ENCODE measurements around the gene IL36G. TPM values are rescaled to one million over a fixed set of nuclear protein-coding genes. Genes with fewer than 3 reads are reported as not detected.

Gene IL36G
- total RNA-seq, 1 donor from 2014 or later = not detected

DNA sequence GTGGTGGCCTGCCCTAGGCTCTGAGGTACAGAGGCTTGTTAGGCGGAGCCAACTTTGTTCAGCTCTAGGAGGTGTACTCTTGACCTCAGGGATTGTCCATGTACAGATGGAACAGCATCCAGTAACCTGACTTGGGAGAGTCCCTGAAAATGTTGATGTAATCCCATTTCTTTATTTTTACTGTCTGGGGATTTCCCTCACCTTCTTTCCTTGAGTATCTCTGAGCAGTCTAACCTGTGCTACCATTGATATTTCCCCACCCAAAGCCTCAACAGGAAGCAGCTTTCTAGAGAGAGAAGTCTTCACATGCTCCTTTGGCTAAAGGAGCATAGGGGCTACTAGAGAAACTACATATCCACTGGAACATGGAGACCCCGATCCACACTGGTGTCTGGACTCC is 37.8 kb downstream of the IL36G start:
- no peak for DNase-seq (ENCODE audit: low read depth in 2 of 2)

DNA sequence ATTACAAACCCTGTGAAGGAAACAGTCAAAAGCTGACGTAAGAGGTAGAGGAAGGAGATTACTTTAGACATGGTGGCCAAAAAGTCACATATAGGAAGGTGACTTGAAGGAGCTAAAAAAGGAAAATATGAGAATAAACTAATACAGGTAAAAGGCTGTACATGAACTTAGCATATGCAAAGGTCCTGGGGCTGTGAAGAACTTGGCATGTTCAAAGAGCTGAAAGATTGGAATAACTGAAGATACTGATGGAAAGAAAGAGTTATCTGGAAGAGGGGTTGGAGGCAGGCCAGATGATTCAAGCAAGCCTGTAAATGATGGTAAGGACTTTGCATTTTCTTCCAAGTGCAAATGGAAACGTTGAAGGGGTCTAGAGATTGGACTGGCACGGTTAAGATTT is 40.7 kb downstream of the IL36G start:
- DNase-seq (ENCODE audit: low read depth in 2 of 2) = no peak

DNA sequence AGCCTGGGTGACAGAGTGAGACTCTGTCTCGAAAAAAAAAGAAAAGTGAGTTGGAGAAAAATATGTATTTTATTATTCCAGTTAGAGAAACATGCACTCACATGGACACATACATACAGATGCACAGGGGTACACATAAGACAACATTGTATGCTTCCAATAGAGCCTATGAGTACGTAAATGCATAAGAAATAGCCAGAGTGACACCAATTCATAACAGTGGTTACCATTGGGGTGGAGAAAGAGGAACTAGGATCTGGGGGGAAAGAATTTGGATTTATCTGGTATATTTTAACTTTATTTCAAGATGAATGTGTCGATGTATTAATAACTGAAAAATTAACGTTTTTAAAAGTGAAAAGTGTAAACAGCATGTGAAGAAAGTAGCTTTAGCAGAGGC is 43.5 kb downstream of the IL36G start:
- DNase-seq (ENCODE audit: low read depth in 2 of 2) = no peak

DNA sequence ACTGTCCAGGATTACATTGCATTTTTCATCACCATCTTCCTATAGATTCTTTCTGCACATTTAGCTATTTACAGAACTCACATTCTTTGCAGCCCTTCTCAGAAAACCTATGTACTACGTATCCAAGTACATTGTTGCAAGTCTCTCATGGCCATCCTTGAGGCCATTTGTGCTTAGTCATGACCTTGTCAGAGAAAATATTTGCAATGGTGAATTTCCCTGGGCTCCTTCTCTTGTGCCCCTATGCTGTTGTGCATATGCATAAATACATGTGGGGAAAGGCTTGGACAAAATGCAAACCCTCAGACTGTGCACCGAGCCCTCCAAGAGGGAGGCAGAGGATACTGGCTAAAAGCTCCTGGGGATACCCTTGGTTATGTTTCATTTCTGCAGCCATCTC is 47.0 kb downstream of the IL36G start:
- no peak for DNase-seq (ENCODE audit: low read depth in 2 of 2)

DNA sequence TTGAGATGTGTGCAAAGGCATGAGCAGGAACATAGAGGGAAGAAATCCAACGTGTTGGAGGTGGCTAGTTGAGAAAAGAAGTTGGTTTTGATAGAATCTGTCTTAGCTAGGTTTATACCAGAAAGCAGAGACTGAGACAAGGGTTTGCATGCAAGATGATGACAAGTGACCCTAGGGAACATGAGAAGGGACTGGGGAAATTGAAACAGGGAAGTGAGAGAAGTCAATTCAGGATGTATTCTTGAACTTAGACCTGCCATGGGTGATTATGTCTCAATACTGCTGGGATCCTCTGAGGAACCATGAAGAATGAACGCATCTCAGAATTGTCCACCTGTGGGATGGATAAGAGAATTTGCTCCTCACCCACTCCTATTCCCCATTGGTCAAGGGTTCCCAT is 47.9 kb downstream of the IL36G start:
- DNase-seq (ENCODE audit: low read depth in 2 of 2) = no peak

DNA sequence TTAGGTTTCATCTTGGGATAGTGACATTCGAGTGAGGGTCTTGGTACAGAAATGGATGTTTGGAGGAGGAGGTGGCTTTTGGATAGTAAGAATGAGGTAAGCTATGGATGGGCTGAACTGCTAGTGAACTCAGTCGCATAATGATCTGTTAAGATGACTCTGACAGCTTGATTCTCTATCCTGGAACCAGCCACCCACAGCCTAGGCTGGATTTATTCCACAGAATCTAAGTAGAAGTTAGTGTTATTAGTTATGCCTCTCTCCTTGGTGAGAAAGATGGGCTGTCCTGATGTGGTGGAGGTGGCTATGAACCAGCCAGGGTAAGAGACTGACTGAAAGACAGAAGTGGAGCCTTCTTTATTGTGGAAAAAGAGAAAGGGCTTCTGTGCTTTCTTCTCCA is 49.9 kb downstream of the IL36G start:
- DNase-seq (ENCODE audit: low read depth in 2 of 2) = no peak

DNA sequence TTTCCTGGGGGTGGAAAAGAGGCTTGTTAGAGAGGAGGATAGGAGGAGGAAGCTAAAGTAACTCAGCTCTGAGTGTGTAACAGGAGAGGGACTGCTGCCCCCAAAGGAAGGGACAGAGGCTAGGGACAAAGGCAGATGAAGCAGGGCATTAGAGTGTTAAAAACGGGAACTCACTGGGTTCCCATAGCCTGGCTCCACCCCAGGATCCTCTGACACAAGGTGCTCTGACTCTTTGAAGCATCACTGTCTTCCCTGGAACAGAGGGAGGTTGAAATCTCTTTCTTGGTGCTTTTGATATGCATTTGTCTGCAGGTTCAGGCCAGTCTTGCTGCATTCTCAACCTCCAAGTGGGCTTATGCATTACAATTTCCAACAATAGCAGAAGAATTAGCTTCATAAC is 50.3 kb downstream of the IL36G start:
- no peak for DNase-seq (ENCODE audit: low read depth in 2 of 2)

DNA sequence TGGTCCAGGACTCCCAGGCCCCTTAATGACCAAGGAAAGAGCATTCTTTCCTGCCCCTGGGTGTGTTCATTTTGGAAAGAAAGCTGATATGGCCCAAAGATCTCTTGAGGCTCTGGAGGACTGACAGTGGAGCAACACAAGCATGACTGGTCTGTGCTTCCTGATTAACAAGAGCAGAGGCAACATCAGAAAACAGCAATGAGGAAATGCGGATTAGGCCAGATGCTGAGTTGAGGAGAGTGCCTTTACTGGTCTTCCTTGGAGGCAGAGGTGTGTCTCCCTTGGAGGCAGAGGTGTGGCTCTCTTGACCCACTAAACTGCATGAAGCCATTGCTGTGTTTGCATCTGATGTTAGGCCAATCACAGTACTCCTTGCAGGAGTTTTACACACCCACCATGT is 54.9 kb downstream of the IL36G start:
- no peak for DNase-seq (ENCODE audit: low read depth in 2 of 2)

DNA sequence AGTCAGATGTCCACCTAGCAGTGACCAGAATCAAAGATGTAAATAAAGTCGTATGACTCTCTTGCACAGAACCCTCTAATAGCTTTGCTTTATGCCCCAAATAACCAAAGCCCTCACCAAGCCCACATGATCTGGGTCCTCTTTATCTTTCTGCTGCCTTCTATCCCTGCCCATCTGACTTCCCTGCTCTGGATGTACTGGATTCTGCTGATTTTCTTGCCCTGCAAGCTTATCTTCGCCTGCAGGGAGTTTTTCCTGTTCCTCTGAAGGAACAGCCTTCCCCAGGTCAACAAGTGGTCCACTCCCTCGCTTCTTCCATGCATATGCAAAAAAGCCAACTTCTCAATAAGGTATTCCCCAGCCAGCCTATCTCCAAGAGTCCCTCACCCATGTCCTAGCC is 56.2 kb downstream of the IL36G start:
- no peak for DNase-seq (ENCODE audit: low read depth in 2 of 2)

Other genes with a start within 250 kb of the IL36G start
- 2.0 and 3.1 TPM in 2 replicates for gene CKAP2L, start 213.4 kb upstream of the IL36G start, total RNA-seq
- not detected in 2 replicates for gene IL1A, start 193.5 kb upstream of the IL36G start, total RNA-seq
- gene IL1B, start 141.2 kb upstream of the IL36G start, total RNA-seq = not detected in 2 replicates
- not detected in 2 replicates for gene IL37, start 66.8 kb upstream of the IL36G start, total RNA-seq
- not detected in 2 replicates for gene IL36A, start 27.5 kb downstream of the IL36G start, total RNA-seq
- gene IL36B, start 74.9 kb downstream of the IL36G start, total RNA-seq = not detected in 2 replicates
- gene IL36RN, start 81.2 kb downstream of the IL36G start, total RNA-seq = not detected in 2 replicates
- gene IL1F10, start 90.0 kb downstream of the IL36G start, total RNA-seq = not detected in 2 replicates
- not detected in 2 replicates for gene IL1RN, start 149.6 kb downstream of the IL36G start, total RNA-seq
- 0.39 and 0.51 TPM in 2 replicates for gene PSD4, start 196.0 kb downstream of the IL36G start, total RNA-seq